Mesothelial cell of epicardium (in vitro differentiated cells): ENCODE results near the gene DNM3. TPM values are rescaled to one million over a fixed set of nuclear protein-coding genes. Genes with fewer than 3 reads are reported as not detected.

Source experiments
- DNase-seq, 2 experiments: peaks; one replicate each; pipeline ENCODE4 v3.0.0; 2021; ENCODE audit warnings: low spot score in 2 of 2; ENCODE audit not compliant: unreplicated experiment in 2 of 2
- H3K27ac Mint-ChIP-seq: 2 replicates; pipeline ENCODE4 v1.8.0; 2021; ENCODE audit warnings: mixed read lengths
- H3K27me3 Mint-ChIP-seq: 2 replicates; pipeline ENCODE4 v1.8.0; 2021; ENCODE audit warnings: low read depth, mixed read lengths
- H3K36me3 Mint-ChIP-seq: 2 replicates; pipeline ENCODE4 v1.8.0; 2021; ENCODE audit warnings: mixed read lengths
- H3K4me1 Mint-ChIP-seq: 2 replicates; pipeline ENCODE4 v1.8.0; 2021; ENCODE audit warnings: mixed read lengths
- H3K4me3 Mint-ChIP-seq: 2 replicates; pipeline ENCODE4 v1.8.0; 2021; ENCODE audit warnings: mild to moderate bottlenecking, moderate library complexity, mixed read lengths
- H3K9me3 Mint-ChIP-seq: 2 replicates; pipeline ENCODE4 v1.8.0; 2021; ENCODE audit warnings: mixed read lengths
- CTCF ChIP-seq: fragments of 200-600 bp; sonication (generic); IDR thresholded peaks from one replicate; pipeline ENCODE4 v1.5.0; 2021; ENCODE audit warnings: antibody characterized with exemption; ENCODE audit not compliant: unreplicated experiment
- total RNA-seq: library from RNA; stranded (reverse); gene quantifications from 3 replicates; pipeline ENCODE4 v1.2.1, GENCODE V29; 2021

Gene DNM3
- total RNA-seq, 1 donor from 2014 or later = 5.0 TPM

GRCh38 chr1:172321451-172321850 is 480.2 kb downstream of the DNM3 start:
- H3K27me3 Mint-ChIP-seq = no peaks in the 10 kb centered on the region
- peaks cover 14% of the 10 kb centered on the region for H3K4me1 Mint-ChIP-seq
- H3K36me3 Mint-ChIP-seq = no peaks in the 10 kb centered on the region
- H3K4me3 Mint-ChIP-seq = no peak overlapping the region
- no peak overlapping the region for H3K27ac Mint-ChIP-seq
- no peak for DNase-seq
- TF ChIP-seq CTCF = no peak
- H3K9me3 Mint-ChIP-seq = no peaks in the 10 kb centered on the region

GRCh38 chr1:172322219-172323061 is 481.1 kb downstream of the DNM3 start:
- no peak overlapping the region for H3K4me3 Mint-ChIP-seq
- no peaks in the 10 kb centered on the region for H3K36me3 Mint-ChIP-seq
- no peak for DNase-seq
- no peak overlapping the region for H3K27ac Mint-ChIP-seq
- no peaks in the 10 kb centered on the region for H3K27me3 Mint-ChIP-seq
- no peak for TF ChIP-seq CTCF
- H3K4me1 Mint-ChIP-seq = peaks cover 14% of the 10 kb centered on the region
- no peaks in the 10 kb centered on the region for H3K9me3 Mint-ChIP-seq

GRCh38 chr1:172323686-172324085 is 482.4 kb downstream of the DNM3 start:
- Mint-ChIP-seq H3K27ac (no peak overlapping the region), H3K4me3 (no peak overlapping the region), H3K36me3 (no peaks in the 10 kb centered on the region), H3K27me3 (no peaks in the 10 kb centered on the region), H3K9me3 (peaks cover 4% of the 10 kb centered on the region), H3K4me1 (peaks cover 14% of the 10 kb centered on the region)
- no peak for DNase-seq
- TF ChIP-seq CTCF = no peak

- no peaks in the 10 kb centered on the region for H3K36me3 Mint-ChIP-seq
- no peak for DNase-seq
- H3K9me3 Mint-ChIP-seq = peaks cover 4% of the 10 kb centered on the region
- H3K27ac Mint-ChIP-seq = no peak overlapping the region
- no peaks in the 10 kb centered on the region for H3K27me3 Mint-ChIP-seq
- TF ChIP-seq CTCF = no peak
- H3K4me3 Mint-ChIP-seq = no peak overlapping the region
- H3K4me1 Mint-ChIP-seq = peaks cover 14% of the 10 kb centered on the region
Observed at GRCh38 chr1:172324086-172324485, 482.8 kb downstream of the DNM3 start.

- DNase-seq = no peak
- TF ChIP-seq CTCF = no peak
- peak overlapping the region; percentile 50 for H3K27ac Mint-ChIP-seq
- H3K27me3 Mint-ChIP-seq = no peaks in the 10 kb centered on the region
- no peak overlapping the region for H3K4me3 Mint-ChIP-seq
- no peaks in the 10 kb centered on the region for H3K36me3 Mint-ChIP-seq
- H3K9me3 Mint-ChIP-seq = peaks cover 4% of the 10 kb centered on the region
- H3K4me1 Mint-ChIP-seq = peaks cover 14% of the 10 kb centered on the region
Observed at GRCh38 chr1:172324761-172325160, 483.5 kb downstream of the DNM3 start.
